H1 (cell line): ENCODE measurements around the gene STXBP2. TPM values are rescaled to one million over a fixed set of nuclear protein-coding genes. Genes with fewer than 3 reads are reported as not detected.

ENCODE experiments used
- CTCF ChIA-PET: fragments of 300-600 bp; sonication (Branson Sonifier 250); formaldehyde crosslinking; loops from one replicate; lab custom pipeline; 2021; ENCODE audit not compliant: partially characterized antibody; lab: Charles Lee
- POLR2A ChIA-PET: fragments of 300-600 bp; sonication (Branson Sonifier 250); formaldehyde crosslinking; loops from one replicate; lab custom pipeline; 2021; ENCODE audit warnings: inconsistent platforms; ENCODE audit not compliant: partially characterized antibody; lab: Charles Lee
- DNase-seq, 2 experiments: peaks; one replicate each; pipeline versions ENCODE4 v3.0.0 to v3.0.0-alpha.2; 2010 to 2022; ENCODE audit warnings: low spot score in 2 of 2, low read depth in 1 of 2, mixed read lengths in 1 of 2
- FAIRE-seq: peaks from 2 replicates; lab custom pipeline; 2011; peaks lifted over from hg19 to GRCh38; lab: Jason Lieb, UNC
- H2AFZ ChIP-seq: 2 replicates; pipeline ENCODE4 v1.8.1; 2012; ENCODE audit warnings: low read length, inconsistent platforms
- H2AK5ac ChIP-seq: 2 replicates; pipeline ENCODE4 v1.6.1; 2013; ENCODE audit warnings: low read depth, low read length
- H2BK120ac ChIP-seq: replicated peaks from 2 replicates; pipeline ENCODE3; 2013; ENCODE audit warnings: low read depth, low read length, inconsistent platforms
- H2BK12ac ChIP-seq: 2 replicates; pipeline ENCODE4 v1.6.1; 2013; ENCODE audit warnings: low read depth, low read length
- H2BK15ac ChIP-seq: 2 replicates; pipeline ENCODE4 v1.6.1; 2013; ENCODE audit warnings: low read length
- H2BK20ac ChIP-seq: 2 replicates; pipeline ENCODE4 v1.6.1; 2013; ENCODE audit warnings: low read length
- H2BK5ac ChIP-seq: 2 replicates; pipeline ENCODE4 v1.6.1; 2013; ENCODE audit warnings: low read depth, low read length
- H3K14ac ChIP-seq: 2 replicates; pipeline ENCODE4 v1.6.1; 2013; ENCODE audit warnings: inconsistent platforms; ENCODE audit not compliant: insufficient read length
- H3K18ac ChIP-seq: 2 replicates; pipeline ENCODE4 v1.6.1; 2013; ENCODE audit warnings: low read length; ENCODE audit errors: extremely low read depth
- H3K23ac ChIP-seq: 2 replicates; pipeline ENCODE4 v1.6.1; 2013; ENCODE audit warnings: inconsistent platforms; ENCODE audit not compliant: insufficient read length
- H3K23me2 ChIP-seq: 2 replicates; pipeline ENCODE4 v1.6.1; 2013; ENCODE audit warnings: low read depth, low read length
- H3K27ac ChIP-seq: 2 replicates; pipeline ENCODE4 v1.6.1; 2011; ENCODE audit warnings: low read depth, low read length, inconsistent platforms
- H3K27me3 ChIP-seq, 4 experiments: replicated peaks in 1 of 4; 1 replicate in 1 of 4; 2 replicates in 3 of 4; pipeline versions ENCODE4 v1.6.1 to v1.8.1; 2011 to 2013; ENCODE audit warnings: low read length in 3 of 4, mild to moderate bottlenecking in 3 of 4, inconsistent platforms in 2 of 4, mixed read lengths in 2 of 4, moderate library complexity in 1 of 4; ENCODE audit not compliant: control insufficient read depth in 3 of 4, insufficient read depth in 3 of 4; ENCODE audit errors: extremely low read depth in 1 of 4
- H3K36me3 ChIP-seq, 4 experiments: 2 replicates each; pipeline versions ENCODE4 v1.6.1 to v1.8.1; 2011 to 2013; ENCODE audit warnings: mild to moderate bottlenecking in 4 of 4, low read length in 3 of 4, moderate library complexity in 2 of 4, control low read depth in 1 of 4, inconsistent platforms in 1 of 4; ENCODE audit not compliant: insufficient read depth in 4 of 4, control insufficient read depth in 2 of 4
- H3K4ac ChIP-seq: replicated peaks from 2 replicates; pipeline ENCODE3; 2013; ENCODE audit warnings: low read length, low read depth, mixed read lengths, inconsistent platforms; ENCODE audit not compliant: insufficient read length
- H3K4me1 ChIP-seq, 4 experiments: replicated peaks in 1 of 4; 1 replicate in 1 of 4; 2 replicates in 3 of 4; pipeline versions ENCODE4 v1.6.1 to v1.8.1; 2011 to 2013; ENCODE audit warnings: low read length in 3 of 4, inconsistent platforms in 2 of 4, mixed read lengths in 1 of 4; ENCODE audit not compliant: insufficient read depth in 4 of 4, control insufficient read depth in 3 of 4
- H3K4me2 ChIP-seq, 2 experiments: 2 replicates each; pipeline versions ENCODE4 v1.6.1 to v1.8.1; 2011 to 2013; ENCODE audit warnings: low read depth in 2 of 2, low read length in 2 of 2, control low read depth in 1 of 2, inconsistent platforms in 1 of 2, mild to moderate bottlenecking in 1 of 2; ENCODE audit not compliant: insufficient read depth in 1 of 2
- H3K4me3 ChIP-seq, 4 experiments: fragments of 200-600, 300-600 bp in 1 of 4; sonication (generic), shearing (Covaris generic), sonication (Bioruptor Twin) in 1 of 4; 2 replicates each; pipeline versions ENCODE4 v1.5.1 to v1.8.1; 2011 to 2016; ENCODE audit warnings: low read length in 4 of 4, low read depth in 3 of 4, control low read depth in 2 of 4, inconsistent platforms in 2 of 4, mild to moderate bottlenecking in 2 of 4, mixed read lengths in 1 of 4, moderate library complexity in 1 of 4; ENCODE audit not compliant: insufficient read depth in 2 of 4; ENCODE audit errors: extremely low read depth in 1 of 4
- H3K56ac ChIP-seq: replicated peaks from 2 replicates; pipeline ENCODE3; 2013; ENCODE audit warnings: low read depth, mild to moderate bottlenecking, mixed read lengths, low read length, inconsistent platforms; ENCODE audit not compliant: insufficient read length
- H3K79me1 ChIP-seq: 2 replicates; pipeline ENCODE4 v1.6.1; 2013; ENCODE audit warnings: low read depth, low read length, control low read depth
- H3K79me2 ChIP-seq, 2 experiments: 2 replicates each; pipeline versions ENCODE4 v1.6.1 to v1.8.1; 2012 to 2013; ENCODE audit warnings: low read length in 2 of 2, mild to moderate bottlenecking in 2 of 2, inconsistent platforms in 1 of 2; ENCODE audit not compliant: insufficient read depth in 2 of 2, control insufficient read depth in 1 of 2
- H3K9ac ChIP-seq, 4 experiments: replicated peaks in 1 of 4; 1 replicate in 1 of 4; 2 replicates in 3 of 4; pipeline versions ENCODE4 v1.6.1 to v1.8.1; 2011 to 2013; ENCODE audit warnings: low read depth in 3 of 4, low read length in 3 of 4, control low read depth in 2 of 4, mild to moderate bottlenecking in 2 of 4, moderate library complexity in 2 of 4, inconsistent platforms in 1 of 4; ENCODE audit errors: extremely low read depth in 1 of 4
- H3K9me3 ChIP-seq, 2 experiments: 2 replicates each; pipeline versions ENCODE4 v1.6.1 to v1.8.1; 2012 to 2013; ENCODE audit warnings: mild to moderate bottlenecking in 2 of 2, moderate library complexity in 2 of 2, control low read depth in 1 of 2, inconsistent platforms in 1 of 2, low read depth in 1 of 2, low read length in 1 of 2, mixed read lengths in 1 of 2; ENCODE audit not compliant: insufficient read depth in 2 of 2
- H4K20me1 ChIP-seq, 2 experiments: replicated peaks in 1 of 2; 2 replicates each; pipeline versions ENCODE3 to v1.8.1; 2011 to 2013; ENCODE audit warnings: inconsistent platforms in 2 of 2, low read length in 2 of 2, mild to moderate bottlenecking in 1 of 2; ENCODE audit not compliant: insufficient read depth in 2 of 2, control insufficient read depth in 1 of 2
- H4K5ac ChIP-seq: 2 replicates; pipeline ENCODE4 v1.6.1; 2013; ENCODE audit warnings: low read length, low read depth, mixed read lengths, inconsistent platforms; ENCODE audit not compliant: insufficient read length
- H4K8ac ChIP-seq: 2 replicates; pipeline ENCODE4 v1.8.0; 2013; ENCODE audit warnings: mild to moderate bottlenecking, moderate library complexity, low read length, inconsistent platforms; ENCODE audit not compliant: insufficient read depth; ENCODE audit errors: extremely low read depth
- H4K91ac ChIP-seq: replicated peaks from 2 replicates; pipeline ENCODE3; 2013; ENCODE audit warnings: low read length, mixed read lengths, inconsistent platforms; ENCODE audit not compliant: insufficient read length
- BACH1 ChIP-seq: IDR thresholded peaks from 2 replicates; pipeline ENCODE4 v1.6.1; 2012; ENCODE audit warnings: low read length, improper control_type of control experiment
- BCL11A ChIP-seq, 2 experiments: IDR thresholded peaks; one replicate each; pipeline ENCODE4 v1.6.1; 2011; ENCODE audit warnings: low read depth in 2 of 2, low read length in 2 of 2, mild to moderate bottlenecking in 2 of 2
- CBX8 ChIP-seq: fragments of 300-800, 300-1000 bp; sonication (generic); IDR thresholded peaks from 2 replicates; pipeline ENCODE4 v1.7.1; 2016; ENCODE audit warnings: low read depth, low read length, borderline replicate concordance
- CTBP2 ChIP-seq: IDR thresholded peaks from 2 replicates; pipeline ENCODE4 v1.7.0; 2011; ENCODE audit warnings: borderline replicate concordance, mild to moderate bottlenecking, moderate library complexity, mixed read lengths, low read length; ENCODE audit not compliant: insufficient read depth, insufficient read length
- EP300 ChIP-seq, 2 experiments: IDR thresholded peaks; 1 replicate in 1 of 2; 2 replicates in 1 of 2; pipeline ENCODE4 v1.6.1; 2011 to 2012; ENCODE audit warnings: low read depth in 2 of 2, low read length in 2 of 2, mild to moderate bottlenecking in 2 of 2, borderline replicate concordance in 1 of 2, inconsistent platforms in 1 of 2, moderate library complexity in 1 of 2
- PHF8 ChIP-seq: fragments of 200-600 bp; sonication (generic); conservative IDR thresholded peaks from 2 replicates; pipeline ENCODE4 v1.7.1; 2012; ENCODE audit warnings: low read depth, mild to moderate bottlenecking, inconsistent platforms, low read length, moderate library complexity
- POU5F1 ChIP-seq: IDR thresholded peaks from 2 replicates; pipeline ENCODE4 v1.6.1; 2011; ENCODE audit warnings: low read depth, mild to moderate bottlenecking, low read length, moderate library complexity
- RBBP5 ChIP-seq: IDR thresholded peaks from 2 replicates; pipeline ENCODE4 v1.7.1; 2012; ENCODE audit warnings: low read depth, mild to moderate bottlenecking, inconsistent platforms, low read length, moderate library complexity, borderline replicate concordance
- SP2 ChIP-seq: IDR thresholded peaks from 2 replicates; pipeline ENCODE4 v1.6.1; 2012; ENCODE audit warnings: mild to moderate bottlenecking, low read length, inconsistent platforms
- SUZ12 ChIP-seq: fragments of 200-600 bp; sonication (generic); IDR thresholded peaks from 2 replicates; pipeline ENCODE4 v1.6.1; 2012; ENCODE audit warnings: mild to moderate bottlenecking, inconsistent platforms, low read length, moderate library complexity, mixed read lengths
- TAF7 ChIP-seq: optimal IDR thresholded peaks from 2 replicates; pipeline ENCODE3; 2011; ENCODE audit warnings: low read depth, mild to moderate bottlenecking, inconsistent platforms, low read length, moderate library complexity, borderline replicate concordance
- WGBS, 2 experiments: shearing (Covaris generic) in 1 of 2; methylation state at CpG; one replicate each; pipeline versions ENCODE4 v1.1.6 to v1.1.7; 2013 to 2015; ENCODE audit warnings: low lambda C conversion rate in 2 of 2, mixed read lengths in 2 of 2, inconsistent platforms in 1 of 2, low coverage in 1 of 2, missing lambda C conversion rate in 1 of 2; ENCODE audit not compliant: insufficient replicate concordance in 2 of 2, insufficient coverage in 1 of 2, insufficient read length in 1 of 2; ENCODE audit errors: extremely low coverage in 1 of 2, missing lambda C conversion rate in 1 of 2; 5-methylcytosine and 5-hydroxymethylcytosine counted together
- polyA plus RNA-seq, 7 experiments: library from polyadenylated mRNA; depleted of rRNA in 3 of 7; stranded (reverse) in 5 of 7; unstranded in 2 of 7; fragments of >200 nt in 5 of 7; fragments of 200-250 nt in 2 of 7; gene quantifications; 1 replicate in 5 of 7; 2 replicates in 1 of 7; 4 replicates in 1 of 7; pipeline versions ENCODE4 v1.2.1 to v1.2.3, GENCODE V29; 2011 to 2013; ENCODE audit warnings: missing spikeins in 2 of 7, mixed read lengths in 2 of 7
- total RNA-seq: library from RNA; stranded (reverse); fragmentation: NEBNext Ultra II Directional; extraction: Animal tissue kit (Norgen Biotek cat#: 25700); gene quantifications from 2 replicates; pipeline ENCODE4 v1.2.1, GENCODE V29; 2021

The STXBP2 gene
- total and polyA plus RNA-seq, 2 of the 8 experiments (the other 6 are each of a cell fraction or from before 2014, with no cell fraction given): 52.9 to 53.8 TPM

DNA sequence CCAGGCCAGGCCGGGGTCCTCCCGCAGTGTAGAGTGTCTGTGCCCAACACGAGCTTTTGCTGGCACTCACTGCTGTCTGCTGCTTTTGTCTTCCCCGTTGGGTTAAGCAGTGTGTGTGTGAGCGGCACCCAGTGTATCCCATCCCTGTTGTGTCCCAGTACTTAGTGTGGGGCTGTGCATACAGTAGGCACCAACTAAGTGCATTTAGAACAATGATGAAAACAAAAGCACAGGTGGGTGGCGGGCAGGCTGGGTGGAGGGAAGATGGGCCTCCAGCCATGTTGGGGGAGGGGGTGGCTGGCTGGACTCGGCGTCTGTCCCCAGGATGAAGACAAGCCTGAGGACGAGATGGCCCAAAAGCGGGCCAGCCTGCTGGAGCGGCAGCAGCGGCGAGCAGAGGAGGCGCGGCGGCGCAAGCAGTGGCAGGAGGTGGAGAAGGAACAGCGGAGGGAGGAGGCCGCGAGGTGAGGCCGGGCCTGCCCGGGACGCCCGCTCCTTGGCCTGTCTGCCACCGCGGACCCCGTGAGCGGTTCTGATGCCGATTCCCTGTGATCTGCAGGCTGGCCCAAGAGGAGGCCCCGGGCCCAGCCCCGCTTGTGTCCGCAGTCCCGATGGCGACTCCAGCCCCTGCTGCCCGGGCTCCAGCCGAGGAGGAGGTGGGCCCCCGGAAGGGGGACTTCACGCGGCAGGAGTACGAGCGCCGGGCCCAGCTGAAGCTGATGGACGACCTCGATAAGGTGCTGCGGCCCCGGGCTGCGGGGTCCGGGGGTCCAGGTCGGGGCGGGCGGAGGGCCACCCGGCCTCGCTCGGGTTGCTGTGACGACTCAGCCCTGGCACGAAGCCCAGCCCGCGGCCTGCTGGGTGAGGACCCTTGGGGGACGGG, 21.8 kb upstream of the STXBP2 start:
- no peak for FAIRE-seq
- Histone ChIP-seq H3K56ac (no peak overlapping the region), H3K27ac (no peak overlapping the region), H4K20me1 (peaks cover 6 to 13% of the 10 kb centered on the region in 2 experiments), H3K4me1 (no peaks in the 10 kb centered on the region), H3K9me3 (no peaks in the 10 kb centered on the region), H2BK12ac (no peak overlapping the region), H4K5ac (no peak overlapping the region), H2AFZ (no peak overlapping the region), H2BK15ac (no peak overlapping the region), H3K18ac (no peak overlapping the region), H3K4me3 (no peak overlapping the region), H3K9ac (no peak overlapping the region), H4K91ac (no peak overlapping the region), H4K8ac (no peak overlapping the region), H2BK120ac (no peak overlapping the region), H3K27me3 (no peaks in the 10 kb centered on the region), H2BK5ac (no peak overlapping the region), H2BK20ac (no peak overlapping the region), H3K79me2 (no peaks in the 10 kb centered on the region), H3K4me2 (no peak overlapping the region), H2AK5ac (no peak overlapping the region), H3K36me3 (peaks cover 0 to 50% (median 15%) of the 10 kb centered on the region in 4 experiments; a peak in 6 of 8 replicates), H3K14ac (no peak overlapping the region), H3K23me2 (no peaks in the 10 kb centered on the region), H3K23ac (no peak overlapping the region), H3K4ac (no peak overlapping the region), H3K79me1 (no peaks in the 10 kb centered on the region)
- no peak for DNase-seq
- ChIA-PET CTCF (interaction anchor here (0.6 to 1.1 kb wide), 3 partner anchors 8 to 304 kb away, joined by 3 to 4 read pairs (median 3); partner anchors contain the start of gene TRAPPC5), POLR2A (interaction anchor here (1.0 to 1.9 kb wide), 2 partner anchors 9 to 27 kb away, joined by 3 to 4 read pairs; no protein-coding TSS in a partner anchor)
- 95% methylated on average over 44 of the region's 59 CpGs; no CpG with 5 or more reads in 1 of the 2 experiments for WGBS, 2 experiments
- TF ChIP-seq CTBP2 (no peak), CBX8 (no peak), POU5F1 (no peak), BCL11A (IDR thresholded peaks at IDR 0.05; ENCODE audit: low read depth in 2 of 2, low read length in 2 of 2) (no peak), SP2 (no peak), BACH1 (no peak), RBBP5 (no peak), SUZ12 (no peak), EP300 (IDR thresholded peaks at IDR 0.05; ENCODE audit: borderline replicate concordance in 1 of 2, low read depth in 2 of 2, low read length in 2 of 2) (no peak), TAF7 (no peak), PHF8 (no peak)
